ENCODE measurements around the gene INSR.
"Not testable (repeated sequence)": the region's sequence is repeated elsewhere in the genome, so short reads cannot be mapped to it uniquely, and the experiment has no call there.

The INSR gene

GRCh38 chr19:7293762-7294557 lies at the start of gene INSR:
Gene INSR, minus strand, starts transcription at chr19:7294414. Its CDS starts 523 bp downstream, at chr19:7293891.
- DNase-seq, result peak; percentile 86

- DNase-seq, result no peak
These were observed 47.9 kb upstream of the INSR start for GRCh38 chr19:7342143-7342542.

- DNase-seq, result peak; percentile 73
These were observed 47.0 kb upstream of the INSR start for GRCh38 chr19:7340959-7341837.

- no peak for DNase-seq
These were observed 43.4 kb upstream of the INSR start for GRCh38 chr19:7337380-7338194.

GRCh38 chr19:7336321-7336973 lies 42.2 kb upstream of the INSR start:
- DNase-seq, result no peak

- DNase-seq, result no peak
These were observed 39.2 kb upstream of the INSR start for GRCh38 chr19:7333198-7334118.

GRCh38 chr19:7331446-7331845 lies 37.2 kb upstream of the INSR start:
- no peak for DNase-seq

GRCh38 chr19:7328647-7329046 lies 34.4 kb upstream of the INSR start:
- DNase-seq, result no peak

- no peak for DNase-seq
These were observed 33.6 kb upstream of the INSR start for GRCh38 chr19:7327802-7328201.

- no peak for DNase-seq
These were observed 32.1 kb upstream of the INSR start for GRCh38 chr19:7326105-7326877.

- DNase-seq, result no peak
These were observed 24.0 kb upstream of the INSR start for GRCh38 chr19:7318176-7318575.

- DNase-seq, result no peak
These were observed 18.6 kb upstream of the INSR start for GRCh38 chr19:7312816-7313215.

- no peak for DNase-seq
These were observed 17.7 kb upstream of the INSR start for GRCh38 chr19:7311911-7312310.

- not testable (repeated sequence) for DNase-seq
These were observed 14.1 kb upstream of the INSR start for GRCh38 chr19:7308327-7308726.

- no peak for DNase-seq
These were observed 13.5 kb upstream of the INSR start for GRCh38 chr19:7307590-7308218.

- DNase-seq, result no peak
These were observed 10.0 kb upstream of the INSR start for GRCh38 chr19:7304200-7304599.

GRCh38 chr19:7303470-7303869 lies 9.3 kb upstream of the INSR start:
- DNase-seq, result no peak

- no peak for DNase-seq
These were observed 7.3 kb upstream of the INSR start for GRCh38 chr19:7301525-7301924.

GRCh38 chr19:7297742-7298141 lies 3.5 kb upstream of the INSR start:
- DNase-seq, result no peak

- DNase-seq, result no peak
These were observed 1.8 kb upstream of the INSR start for GRCh38 chr19:7295912-7296536.

All from fibroblast of upper back skin (primary cell).